GM12874 (cell line): ENCODE measurements around the gene KAT8.

Source experiments
- TF ChIP-seq, protein P1 (sequence below): IDR thresholded peaks from 2 replicates; pipeline ENCODE4 v1.5.1; 2011; ENCODE audit warnings: low read depth, mild to moderate bottlenecking, control low read depth, low read length, moderate library complexity; ENCODE audit not compliant: insufficient read depth

Gene KAT8

DNA sequence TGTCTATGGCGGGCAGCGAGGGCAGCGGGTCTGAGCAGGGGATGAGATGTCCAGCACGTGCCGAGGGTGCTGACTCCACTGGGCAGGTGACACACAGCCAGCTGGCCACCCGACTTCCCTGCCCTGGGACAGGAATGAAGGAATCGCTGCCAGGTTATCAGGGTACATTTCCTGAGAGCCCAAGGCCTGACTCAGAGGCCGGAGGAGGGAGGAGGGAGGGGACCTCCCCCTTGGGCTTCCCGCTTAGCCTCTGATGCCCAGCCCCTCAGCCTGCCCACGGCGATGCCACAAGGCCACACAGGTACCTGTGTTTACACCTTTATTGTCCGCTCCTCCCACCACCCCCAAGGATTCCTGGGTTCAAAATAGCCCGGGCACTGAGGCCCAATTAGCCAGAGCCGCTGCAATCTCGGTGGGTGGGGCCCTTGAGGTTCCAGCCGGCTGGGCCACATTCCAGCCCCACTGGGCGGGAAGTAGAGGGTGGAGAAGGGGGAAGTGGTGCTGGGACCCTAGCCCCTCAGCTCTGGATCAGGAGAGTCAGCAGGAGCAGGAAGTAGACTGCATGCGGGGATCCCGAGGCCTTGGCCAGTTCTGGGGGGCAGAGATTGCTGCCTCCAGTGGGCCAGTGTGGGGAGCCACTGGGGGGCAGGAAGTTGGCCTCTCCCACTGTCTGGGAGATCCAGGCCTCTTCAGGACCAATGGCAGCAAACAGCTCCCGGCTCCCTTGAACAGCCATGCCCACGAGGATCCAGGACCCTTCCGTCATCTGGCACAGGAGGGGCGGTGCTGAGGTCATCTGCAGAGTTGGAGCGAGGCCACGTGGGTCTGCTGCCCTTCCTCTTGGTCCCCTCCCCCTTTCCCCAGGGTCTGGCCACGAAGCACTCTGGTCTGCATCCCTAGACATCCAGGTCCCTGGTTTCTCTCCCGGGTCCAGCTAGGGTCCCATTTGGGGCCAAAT, 21.4 kb downstream of the KAT8 start:
- TF ChIP-seq, protein P1, sequence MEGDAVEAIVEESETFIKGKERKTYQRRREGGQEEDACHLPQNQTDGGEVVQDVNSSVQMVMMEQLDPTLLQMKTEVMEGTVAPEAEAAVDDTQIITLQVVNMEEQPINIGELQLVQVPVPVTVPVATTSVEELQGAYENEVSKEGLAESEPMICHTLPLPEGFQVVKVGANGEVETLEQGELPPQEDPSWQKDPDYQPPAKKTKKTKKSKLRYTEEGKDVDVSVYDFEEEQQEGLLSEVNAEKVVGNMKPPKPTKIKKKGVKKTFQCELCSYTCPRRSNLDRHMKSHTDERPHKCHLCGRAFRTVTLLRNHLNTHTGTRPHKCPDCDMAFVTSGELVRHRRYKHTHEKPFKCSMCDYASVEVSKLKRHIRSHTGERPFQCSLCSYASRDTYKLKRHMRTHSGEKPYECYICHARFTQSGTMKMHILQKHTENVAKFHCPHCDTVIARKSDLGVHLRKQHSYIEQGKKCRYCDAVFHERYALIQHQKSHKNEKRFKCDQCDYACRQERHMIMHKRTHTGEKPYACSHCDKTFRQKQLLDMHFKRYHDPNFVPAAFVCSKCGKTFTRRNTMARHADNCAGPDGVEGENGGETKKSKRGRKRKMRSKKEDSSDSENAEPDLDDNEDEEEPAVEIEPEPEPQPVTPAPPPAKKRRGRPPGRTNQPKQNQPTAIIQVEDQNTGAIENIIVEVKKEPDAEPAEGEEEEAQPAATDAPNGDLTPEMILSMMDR: no peak

DNA sequence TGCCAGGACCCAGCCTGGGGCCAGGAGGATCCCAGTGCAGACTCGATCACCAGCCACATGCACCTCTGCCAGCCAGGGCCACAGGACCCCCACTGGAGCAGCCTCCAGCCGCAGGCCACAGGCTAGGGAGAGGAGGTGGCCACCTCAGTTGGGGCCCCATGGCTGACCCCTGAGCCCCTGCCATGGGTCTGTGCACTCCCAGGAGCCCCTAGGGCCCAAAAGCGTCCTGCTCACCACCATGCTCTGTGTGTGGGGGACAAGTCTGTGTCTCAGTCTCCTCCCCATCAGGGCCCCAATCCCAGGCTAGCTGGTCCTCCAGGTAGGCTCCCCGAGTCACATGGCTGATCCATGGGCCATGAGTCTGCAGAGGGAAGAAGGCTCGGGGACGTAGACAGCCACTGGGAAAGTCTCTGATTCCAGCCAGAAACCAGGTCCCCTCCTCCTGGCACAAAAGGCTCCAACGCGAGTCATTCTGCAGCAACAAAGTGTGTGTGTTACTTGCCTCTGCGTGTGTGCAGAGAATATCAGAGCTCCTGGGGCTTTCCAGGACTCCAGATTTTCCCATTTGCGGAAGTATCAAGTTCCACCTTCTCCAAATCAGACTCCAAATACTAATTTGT, 24.1 kb downstream of the KAT8 start:
- TF ChIP-seq, protein P1: no peak

DNA sequence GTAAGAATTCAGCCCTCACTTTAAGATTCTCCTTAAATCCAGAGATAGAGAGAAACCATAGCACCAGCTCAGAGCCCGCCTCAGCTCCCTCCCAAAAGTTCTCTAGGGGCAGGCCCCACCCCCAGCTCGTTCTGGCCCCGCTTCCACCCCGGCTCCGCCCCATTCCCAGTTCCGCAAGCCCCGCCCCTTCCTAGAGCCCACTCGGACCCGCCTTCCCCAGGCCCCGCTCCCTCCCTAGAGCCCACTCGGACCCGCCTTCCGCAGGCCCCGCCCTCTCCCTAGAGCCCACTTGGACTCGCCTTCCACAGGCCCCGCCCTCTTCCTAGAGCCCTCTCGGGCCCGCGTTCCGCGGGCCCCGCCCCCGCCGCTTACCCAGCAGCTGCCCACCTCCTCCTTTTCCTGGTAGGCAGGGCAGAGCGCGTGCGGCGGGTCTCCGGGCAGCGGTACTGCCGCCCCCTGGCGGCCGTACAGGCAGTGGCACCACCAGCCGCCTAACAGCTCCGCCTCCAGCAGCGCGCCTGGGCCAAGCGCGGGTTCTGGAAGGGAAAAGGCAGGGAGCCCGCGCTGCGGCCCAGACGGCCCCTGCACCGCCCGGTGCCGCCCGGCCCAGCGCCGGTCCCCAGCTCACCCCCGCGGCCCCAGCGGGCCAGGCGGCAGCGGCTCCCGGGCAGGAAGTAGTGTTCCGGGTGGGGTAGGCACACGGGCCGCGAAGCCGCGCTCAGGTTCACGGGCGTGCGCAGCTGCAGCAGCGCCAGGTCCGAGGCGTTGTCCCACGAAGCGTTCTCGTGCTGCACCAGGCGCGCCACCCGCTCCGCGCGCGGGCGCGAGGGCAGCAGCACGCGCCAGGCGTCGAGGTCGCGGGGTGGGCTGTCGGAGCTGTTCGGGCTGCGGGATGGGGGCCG, 24.9 kb downstream of the KAT8 start:
- TF ChIP-seq, protein P1: peak; percentile 96

DNA sequence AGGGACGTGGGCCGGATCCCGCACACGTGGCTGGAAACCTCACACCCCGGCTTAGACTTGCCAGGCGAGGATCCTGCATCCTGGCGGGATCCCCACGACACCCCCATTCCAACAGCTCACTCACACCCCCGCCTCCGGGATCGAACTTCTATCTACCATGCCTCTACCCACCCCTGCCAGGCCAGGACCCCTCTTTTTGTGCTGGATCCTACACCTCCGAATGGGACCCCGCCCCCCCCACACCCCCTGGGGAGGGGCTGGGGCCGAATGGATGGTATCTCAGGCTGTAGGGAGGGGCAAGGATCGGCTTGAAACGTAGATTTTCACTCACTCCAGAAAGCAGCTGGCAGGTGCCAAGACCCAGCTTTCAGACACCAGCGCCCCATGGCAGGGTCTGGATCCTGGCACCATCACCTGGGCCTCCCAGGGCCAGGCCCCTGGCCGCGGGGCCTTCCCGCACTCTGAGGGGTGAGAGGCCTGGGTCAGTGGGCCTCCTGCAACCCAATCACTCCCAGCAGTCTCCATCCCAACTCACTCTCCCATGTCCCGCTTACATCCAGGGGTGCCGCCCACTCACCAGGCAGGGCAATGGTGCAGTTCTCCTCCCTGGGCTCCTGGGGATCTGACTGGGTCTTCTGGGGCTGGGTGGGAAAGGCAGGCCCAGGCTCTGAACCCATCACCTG, 25.7 kb downstream of the KAT8 start:
- TF ChIP-seq, protein P1: no peak

- TF ChIP-seq, protein P1: no peak
Measured at GRCh38 chr16:31143694-31144148, 26.3 kb downstream of the KAT8 start.

DNA sequence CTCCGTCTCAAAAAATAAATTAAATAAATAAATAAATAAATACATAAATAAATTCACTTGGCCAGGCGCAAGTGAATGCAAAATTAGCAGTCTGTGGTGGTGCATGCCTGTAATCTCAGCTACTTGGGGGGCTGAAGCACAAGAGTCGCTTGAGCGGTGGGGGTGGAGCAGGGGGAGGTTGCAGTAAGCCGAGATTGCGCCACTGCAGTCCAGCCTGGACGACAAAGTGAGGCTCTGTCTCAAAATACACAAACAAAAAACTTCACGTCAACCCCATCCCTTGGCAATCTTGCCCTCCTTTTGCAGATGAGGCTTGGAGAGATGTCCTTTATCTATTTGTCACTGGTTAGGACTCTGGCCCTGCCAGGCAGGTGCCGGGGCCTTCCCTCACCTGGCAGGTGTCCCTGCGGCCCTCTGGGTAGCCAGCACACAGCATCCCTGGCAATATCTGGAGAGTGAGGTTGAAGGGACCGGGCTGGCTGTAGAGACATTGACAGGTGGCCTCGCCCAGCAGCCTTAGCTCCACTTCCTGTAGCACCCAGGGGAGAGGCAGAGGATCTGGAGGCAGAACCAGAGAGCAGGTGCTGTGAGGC, 28.0 kb downstream of the KAT8 start:
- TF ChIP-seq, protein P1: no peak
